GM21786 (cell line): Measurements from ENCODE around the gene OR8D2.

Experiments
- ATAC-seq: cut with Tn5 transposase; IDR thresholded peaks from one replicate; pipeline ENCODE4 v1.9.1; 2021; ENCODE audit not compliant: unreplicated experiment

Gene OR8D2, protein sequence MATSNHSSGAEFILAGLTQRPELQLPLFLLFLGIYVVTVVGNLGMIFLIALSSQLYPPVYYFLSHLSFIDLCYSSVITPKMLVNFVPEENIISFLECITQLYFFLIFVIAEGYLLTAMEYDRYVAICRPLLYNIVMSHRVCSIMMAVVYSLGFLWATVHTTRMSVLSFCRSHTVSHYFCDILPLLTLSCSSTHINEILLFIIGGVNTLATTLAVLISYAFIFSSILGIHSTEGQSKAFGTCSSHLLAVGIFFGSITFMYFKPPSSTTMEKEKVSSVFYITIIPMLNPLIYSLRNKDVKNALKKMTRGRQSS

DNA sequence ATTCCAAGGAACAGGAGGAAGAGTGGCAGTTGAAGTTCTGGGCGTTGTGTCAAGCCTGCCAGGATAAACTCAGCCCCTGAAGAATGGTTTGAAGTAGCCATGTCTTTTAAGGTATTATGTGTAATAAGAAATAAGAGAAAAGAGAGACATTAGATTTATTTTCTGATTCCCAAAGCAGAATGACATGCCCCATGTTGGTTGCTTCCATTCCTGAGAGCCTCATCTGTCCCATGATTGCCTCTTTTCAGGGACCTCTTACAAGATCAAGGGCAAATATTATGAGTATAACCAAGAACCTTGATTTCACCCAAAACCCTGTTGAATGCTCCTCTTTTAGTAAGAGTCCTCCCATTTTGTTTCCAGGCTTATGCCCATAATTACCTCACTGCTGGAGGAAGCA lies at the start of gene OR8D2:
TSS of gene OR8D2 (minus strand) at position 101 of the 400 bp plus-strand sequence. CDS start at position 101, 0 bp downstream.
- no peak for ATAC-seq

DNA sequence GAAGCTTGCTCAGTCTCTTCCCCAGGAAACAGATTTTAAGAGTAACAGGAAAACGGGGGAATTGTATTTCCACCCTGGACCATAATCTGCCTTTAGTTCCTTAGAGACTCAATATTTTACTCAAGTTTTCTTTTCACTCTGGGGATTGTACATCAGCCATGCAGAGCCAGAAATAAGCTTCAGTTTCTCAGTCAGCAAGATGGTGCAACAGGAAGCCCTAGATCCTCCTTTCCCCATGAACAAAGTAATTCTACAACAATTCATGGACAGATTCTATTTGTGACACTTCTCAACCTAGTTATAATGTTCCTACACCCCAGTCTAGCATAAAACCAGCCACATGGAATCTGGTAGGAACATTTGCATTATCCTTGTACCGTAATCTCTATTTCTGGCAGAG lies 39.6 kb upstream of the OR8D2 start:
- no peak for ATAC-seq

DNA sequence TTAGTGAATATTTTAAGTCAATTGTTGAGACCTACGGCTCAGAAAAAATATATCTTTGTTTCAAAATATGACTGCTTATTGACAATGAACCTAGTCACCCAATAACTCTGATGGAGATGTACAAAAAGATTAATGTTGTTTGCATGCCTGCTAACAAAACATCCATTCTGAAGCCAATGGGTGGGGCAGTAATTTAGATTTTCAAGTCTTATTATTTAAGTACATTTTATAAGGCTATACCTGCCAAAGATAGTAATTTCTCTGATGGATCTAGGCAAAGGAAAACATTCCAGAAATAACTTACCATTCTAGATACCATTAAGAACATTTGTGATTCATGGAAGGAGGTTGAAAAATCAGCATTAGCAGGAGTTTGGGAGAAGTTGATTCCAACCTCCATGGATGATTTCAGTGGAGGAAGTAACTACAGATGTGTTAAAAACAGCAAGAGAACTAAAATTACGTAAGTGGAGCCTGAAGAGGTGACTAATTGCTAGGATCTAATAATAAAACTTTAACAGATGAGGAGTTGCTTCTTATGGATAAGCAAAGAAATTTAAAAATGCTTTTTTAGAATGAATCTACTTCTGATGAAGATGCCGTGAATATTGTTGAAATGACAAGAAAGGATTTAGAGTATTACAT lies 26.4 kb upstream of the OR8D2 start:
- ATAC-seq, result no peak

DNA sequence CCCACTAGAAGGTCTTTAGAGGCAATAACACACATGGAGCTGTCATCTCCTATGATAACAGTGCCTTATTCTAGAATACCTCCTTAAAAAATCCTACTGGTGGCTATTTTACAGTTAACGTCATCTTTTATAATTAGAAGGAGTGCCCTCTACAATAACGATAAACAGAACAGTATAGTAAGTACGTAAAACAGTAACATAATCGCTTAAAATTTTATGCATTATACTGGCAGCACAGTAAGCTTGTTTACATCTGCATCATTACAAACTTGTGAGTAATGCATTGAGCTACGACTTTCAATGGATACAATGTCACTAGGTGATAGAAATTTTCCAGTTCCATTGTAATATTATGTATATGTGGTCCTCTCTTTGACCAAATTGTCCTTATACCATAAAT lies 24.3 kb upstream of the OR8D2 start:
- no peak for ATAC-seq

DNA sequence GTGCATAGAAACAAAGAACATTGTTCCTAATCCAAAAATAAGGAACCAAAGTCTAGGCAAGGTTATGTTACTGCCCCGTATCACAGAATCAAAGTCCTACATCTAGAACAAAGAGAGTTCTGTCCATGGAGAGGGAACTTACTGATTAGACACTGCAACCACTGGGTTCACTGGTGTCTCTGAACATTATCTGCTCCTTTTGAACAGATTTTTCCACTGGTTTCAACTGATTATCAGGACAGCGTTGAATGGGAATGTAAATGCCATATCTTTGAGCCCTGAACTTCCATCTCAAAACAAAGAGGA lies 20.1 kb upstream of the OR8D2 start:
- ATAC-seq, result no peak

DNA sequence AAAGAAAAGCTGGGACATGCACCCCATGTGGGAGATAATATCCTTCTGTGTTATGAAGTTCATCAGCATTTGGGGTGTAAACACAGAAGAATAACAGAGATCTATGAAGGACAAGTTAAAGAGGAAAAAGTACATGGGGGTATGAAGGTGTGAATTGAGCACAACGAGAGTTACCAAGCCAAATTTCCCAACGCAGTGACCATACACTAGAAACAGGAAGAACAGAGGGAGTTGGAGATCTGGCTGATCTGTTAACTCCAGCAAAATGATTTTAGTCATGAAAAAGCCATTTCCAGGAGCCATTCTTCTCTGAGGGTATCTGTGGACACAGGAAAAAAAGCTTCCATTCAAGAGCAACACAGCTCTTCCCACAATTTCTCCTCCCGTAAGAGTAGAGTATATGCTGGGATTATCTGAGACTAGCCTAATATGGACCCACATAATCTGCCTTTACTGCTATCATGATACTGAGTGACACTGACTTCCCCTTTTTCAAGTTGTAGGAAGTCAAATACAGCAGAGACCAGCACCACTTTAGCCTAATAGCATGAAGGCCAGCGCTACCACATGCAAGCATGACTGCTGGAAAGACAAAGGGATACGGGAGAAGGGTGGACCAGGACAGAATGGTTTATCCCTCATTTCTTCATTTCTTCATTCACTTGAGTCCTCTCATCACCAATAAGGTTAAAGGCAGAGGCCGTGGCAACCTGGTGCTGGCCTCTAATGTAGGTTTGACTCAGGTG lies 19.6 kb upstream of the OR8D2 start:
- no peak for ATAC-seq

DNA sequence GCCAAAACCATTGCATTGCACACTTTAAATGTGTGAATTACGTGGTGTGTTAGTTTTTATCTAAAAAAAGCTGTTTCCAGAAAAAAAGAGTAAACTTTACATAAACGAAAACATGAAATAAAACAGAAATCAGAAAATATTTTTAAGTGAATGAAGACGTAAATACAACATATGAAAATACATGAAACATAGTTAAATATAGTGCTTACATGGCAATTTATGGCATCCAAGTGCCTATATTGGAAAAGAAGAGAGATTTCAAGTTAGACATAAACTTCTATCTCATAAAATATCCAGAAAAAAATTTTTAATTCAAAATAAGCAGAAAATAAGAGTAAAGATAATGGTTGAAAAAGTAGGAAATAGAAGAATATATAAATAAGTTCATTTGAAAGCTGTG lies 11.9 kb upstream of the OR8D2 start:
- no peak for ATAC-seq

DNA sequence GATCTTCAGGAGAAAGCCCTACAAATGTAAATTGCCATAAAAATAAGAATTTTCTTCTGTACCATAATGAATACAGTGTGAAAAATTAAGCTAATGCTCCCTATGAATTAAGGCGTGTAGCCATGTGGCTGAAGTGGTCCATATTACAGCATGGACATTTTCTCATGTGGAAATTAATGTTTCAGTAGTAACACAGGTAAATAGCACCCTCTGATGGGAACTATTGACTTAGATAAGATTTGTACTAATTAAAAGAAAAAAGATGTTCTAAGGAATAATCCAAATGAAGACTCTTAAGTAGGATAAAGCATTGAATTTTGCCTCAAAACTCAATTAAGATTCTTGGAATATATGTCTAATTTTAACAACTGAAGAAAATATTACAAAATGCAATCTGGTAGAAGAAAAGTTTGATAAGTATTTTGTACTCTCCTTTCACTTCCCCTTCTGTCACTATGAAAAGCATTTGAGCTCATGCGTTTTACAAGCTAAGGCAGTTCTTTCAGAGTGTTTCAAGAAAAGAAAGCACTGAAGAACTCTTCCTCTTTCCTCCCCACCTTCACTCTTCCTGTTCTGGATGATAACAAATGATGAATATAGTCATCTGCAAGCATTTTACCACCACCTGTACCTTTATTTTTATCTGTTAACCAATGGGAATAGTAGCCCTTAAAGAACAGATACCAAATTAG lies 9.9 kb upstream of the OR8D2 start:
- peak; percentile 91 for ATAC-seq

DNA sequence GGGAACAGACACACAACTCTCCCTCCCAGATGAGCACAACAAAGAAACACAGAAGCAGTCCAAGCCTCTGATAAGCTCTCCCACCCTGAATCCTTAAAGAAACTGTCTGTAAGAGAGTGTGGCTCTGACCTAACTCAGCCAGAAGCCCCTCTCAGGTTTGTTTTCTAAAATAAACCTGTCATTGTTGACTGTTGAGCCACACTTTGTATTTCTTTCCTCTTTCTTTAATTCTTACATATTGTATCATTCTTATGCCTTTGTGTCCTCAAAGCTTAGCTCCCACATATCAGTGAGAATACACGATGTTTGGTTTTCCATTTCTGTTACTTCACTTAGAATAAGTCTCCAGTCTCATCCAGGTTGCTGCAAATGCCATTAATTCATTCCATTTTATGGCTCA lies 7.8 kb upstream of the OR8D2 start:
- no peak for ATAC-seq

DNA sequence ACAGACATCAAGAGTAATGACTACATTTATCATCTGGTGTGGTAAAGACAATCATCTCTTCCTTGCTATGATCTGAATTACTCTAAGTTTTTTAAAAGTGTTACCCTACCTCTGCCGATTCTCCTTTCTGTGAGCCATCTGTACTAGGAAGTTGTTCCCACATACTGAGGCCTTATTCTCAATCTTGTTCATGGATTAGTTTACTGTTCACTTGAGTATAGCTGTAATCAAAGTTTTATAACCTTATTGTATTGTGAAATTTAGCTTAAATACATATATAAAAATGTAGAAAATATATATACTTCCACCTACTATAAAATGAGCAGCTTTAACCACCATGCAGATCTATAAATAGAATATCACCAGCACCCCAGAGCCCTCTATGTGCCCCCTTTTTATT lies 2.4 kb upstream of the OR8D2 start:
- no peak for ATAC-seq

DNA sequence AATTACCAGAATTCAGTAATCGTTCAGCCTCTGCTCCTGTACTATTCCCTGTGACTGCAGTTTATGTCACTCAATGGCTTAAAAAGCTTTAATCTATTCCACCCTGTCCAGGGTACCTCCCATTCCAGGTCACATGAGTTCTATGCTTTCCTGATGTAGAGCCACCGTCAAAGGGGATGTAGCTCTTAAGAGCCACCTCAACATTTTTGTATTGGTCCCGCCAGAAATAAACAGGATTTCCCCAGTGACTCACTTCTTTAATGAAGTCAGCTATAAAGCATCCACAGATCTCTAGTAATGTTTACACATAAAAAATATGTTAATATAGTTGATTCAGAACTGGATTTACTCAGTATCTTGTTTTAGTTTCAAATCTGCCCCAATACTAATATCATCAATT lies 4.9 kb downstream of the OR8D2 start:
- no peak for ATAC-seq

DNA sequence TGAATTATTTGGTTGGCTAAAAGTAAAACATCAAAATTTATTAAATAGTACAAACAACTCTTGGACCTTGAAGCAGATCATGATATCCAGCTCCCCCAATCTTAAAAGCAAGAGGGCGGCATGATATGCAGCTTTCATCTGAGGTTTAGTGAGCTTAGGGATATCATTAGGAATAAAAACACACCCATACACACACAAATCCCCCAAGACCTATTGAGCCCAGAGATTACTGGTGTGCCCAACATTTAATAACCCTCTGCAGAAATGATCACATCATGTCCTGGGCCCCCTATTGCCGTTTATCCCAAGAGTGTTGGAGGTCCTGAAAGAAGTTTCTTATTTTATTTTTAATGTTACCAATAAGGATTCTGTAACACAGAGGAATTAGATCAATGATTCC lies 6.1 kb downstream of the OR8D2 start, which contains the start of gene OR8D1:
TSS of gene OR8D1 (minus strand) at position 101 of the 400 bp plus-strand sequence. CDS start 3,183 bp downstream, outside the sequence.
- ATAC-seq, result no peak

DNA sequence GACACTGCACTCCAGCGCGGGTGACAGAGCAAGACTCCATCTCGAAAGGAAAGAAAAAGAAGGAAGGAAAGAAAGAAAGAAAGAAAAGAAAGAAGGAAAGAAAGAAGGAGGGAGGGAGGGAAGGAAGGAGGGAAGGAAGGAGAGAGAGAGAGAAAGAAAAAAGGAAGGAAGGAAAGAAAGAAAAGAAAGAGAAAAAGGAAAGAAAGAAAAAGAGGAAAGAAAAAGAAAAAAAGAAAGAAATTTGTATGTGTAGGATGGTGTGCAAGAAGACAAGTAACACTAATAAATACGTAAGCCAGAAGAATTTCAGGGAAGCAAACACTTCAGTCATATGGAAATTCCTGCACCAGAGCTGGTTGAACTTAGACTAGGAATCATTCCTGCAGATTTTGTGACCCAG lies 6.9 kb downstream of the OR8D2 start:
- ATAC-seq, result no peak

DNA sequence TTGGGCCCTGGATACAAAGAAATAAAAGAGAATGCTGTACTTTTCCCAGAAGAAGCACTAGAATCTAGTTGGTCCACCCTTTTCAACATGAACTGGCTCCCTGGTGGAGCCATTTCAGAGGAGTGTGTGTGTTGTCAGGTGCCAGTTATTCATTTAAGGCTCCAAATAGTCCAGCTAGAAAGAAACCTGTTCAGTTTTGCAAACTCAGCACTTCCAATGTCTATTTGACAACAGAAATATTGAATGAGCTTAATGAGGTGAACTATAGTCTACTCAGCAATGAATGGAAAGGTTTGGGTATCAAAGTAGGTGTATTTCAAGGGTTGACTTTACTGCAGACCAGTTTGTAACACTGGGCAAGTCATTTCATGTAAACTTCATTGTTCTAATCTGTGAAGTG lies 8.3 kb downstream of the OR8D2 start:
- ATAC-seq, result no peak

DNA sequence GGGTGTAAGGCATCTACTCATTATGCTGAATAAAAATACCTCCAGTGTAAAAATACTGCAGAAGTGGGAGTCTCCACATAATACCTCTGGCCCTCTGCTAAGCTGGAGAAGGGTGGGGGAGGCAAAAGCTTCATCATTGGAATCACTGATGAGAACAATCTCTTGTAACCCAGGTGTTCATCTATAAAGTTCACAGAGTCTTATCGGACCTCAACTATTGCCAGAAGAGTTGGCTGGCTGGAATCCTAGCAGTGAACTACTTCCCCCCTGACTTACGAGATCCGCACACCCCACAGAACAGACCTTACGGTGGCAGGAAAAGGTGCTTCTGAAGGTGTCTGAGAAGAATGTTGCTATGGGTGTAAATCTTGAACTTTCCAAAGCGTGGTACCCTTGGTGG lies 8.7 kb downstream of the OR8D2 start:
- no peak for ATAC-seq

DNA sequence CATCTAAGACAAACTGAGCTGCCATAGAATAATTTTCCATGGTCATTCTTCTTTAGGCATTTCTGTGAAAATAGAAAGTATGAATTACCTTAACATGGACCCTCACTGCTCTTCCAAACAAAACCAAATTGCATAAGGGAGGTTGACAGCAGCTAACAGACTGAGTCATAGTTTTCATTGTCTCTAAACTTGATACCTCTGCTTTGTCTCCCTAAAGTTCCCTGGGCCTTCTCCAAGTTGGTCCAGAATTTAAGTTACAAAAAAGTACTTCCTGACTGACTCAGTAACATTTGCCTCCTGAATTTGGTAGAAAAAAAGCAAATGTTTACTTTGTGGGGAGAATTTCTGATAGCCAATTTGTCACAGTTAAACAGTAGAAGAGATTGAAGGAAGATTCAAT lies 9.3 kb downstream of the OR8D2 start:
- ATAC-seq, result no peak

DNA sequence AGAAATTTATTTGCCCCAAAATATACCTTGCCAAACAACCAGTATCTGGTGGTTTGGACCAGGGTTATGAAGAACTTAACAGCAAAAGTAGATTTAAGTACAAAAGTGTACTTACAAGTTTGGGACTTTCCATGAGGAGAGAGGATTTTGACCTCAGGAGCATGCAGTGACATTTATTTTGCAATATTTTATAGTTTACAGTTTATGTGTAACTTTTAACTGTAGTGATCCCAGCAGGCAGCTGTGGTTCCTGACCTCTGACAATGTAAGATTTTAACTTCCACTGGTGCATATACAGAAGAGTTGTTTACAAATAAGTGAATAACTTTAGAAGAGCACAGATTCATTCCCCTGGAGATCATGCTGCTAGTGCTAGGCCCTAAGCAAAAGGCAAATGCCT lies 12.9 kb downstream of the OR8D2 start:
- no peak for ATAC-seq

DNA sequence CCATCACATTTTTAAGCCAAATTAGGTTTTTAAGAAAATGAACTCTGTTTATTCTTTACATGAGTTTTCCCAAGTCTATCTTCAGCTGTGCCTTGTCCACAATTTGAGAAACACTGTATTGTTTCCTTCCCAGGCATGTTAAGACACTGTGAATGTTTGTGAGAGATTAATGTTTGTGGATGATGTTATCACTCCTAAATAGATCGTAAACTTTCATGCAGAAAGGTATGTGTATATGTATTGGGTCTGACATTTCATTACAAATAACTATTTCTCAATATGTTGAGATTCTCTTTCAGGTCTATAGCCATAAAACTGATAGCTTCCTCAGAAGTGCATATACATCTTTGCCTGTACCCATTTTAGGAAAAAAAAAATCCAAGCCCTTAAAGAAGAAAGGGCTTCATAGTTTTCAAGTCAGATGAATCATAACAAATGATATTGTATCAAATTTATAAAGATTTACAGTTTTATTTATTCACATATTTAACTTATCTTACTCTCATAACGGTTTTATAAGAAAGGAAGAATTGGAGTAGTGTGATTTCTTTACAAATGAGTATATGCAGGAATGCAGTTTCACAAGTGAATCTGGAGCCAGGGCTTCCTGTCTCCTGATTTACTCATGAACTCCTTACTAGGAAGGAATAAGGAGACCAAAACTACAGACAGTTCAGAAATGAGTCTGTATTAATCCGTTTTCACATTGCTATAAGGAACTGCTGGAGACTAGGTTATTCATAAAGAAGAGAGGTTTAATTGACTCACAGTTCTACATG lies 17.5 kb downstream of the OR8D2 start:
- ATAC-seq, result no peak

DNA sequence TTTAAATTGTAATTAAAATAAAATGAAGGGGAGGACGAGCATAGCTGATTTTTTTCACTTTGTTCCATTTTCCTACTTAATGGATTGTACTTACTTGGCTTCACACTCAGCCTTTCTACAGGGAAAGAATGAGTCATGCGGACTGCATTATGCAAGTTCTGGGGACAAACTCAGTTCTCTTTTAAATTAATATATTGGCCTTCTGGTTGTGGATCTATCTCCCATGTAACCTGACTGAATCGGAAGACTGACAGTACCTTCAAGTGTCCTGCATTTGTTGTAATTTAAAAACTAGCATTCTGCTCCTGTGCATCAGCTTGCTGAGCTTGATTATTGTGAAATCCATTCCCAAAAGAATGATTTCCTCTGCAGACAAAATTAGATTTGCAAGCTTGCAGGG lies 18.4 kb downstream of the OR8D2 start:
- no peak for ATAC-seq

DNA sequence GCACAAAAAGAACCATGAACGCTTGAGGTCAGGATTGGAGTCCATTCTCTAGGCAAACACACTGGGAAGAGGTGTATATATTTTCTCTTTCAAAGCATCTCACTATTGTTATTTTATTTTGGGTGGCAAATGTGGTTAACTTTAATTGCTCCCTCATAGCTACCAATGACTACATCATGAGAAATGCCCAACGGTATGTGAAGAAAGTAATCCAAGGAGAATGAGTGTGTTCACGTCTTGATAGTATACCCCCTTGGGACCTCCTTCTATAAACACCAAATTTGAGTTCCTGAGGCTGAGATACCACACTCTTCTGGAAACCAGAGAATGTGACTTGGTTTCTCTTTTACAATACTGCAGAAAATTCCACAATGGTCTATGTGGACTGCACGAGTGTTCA lies 22.1 kb downstream of the OR8D2 start:
- no peak for ATAC-seq

DNA sequence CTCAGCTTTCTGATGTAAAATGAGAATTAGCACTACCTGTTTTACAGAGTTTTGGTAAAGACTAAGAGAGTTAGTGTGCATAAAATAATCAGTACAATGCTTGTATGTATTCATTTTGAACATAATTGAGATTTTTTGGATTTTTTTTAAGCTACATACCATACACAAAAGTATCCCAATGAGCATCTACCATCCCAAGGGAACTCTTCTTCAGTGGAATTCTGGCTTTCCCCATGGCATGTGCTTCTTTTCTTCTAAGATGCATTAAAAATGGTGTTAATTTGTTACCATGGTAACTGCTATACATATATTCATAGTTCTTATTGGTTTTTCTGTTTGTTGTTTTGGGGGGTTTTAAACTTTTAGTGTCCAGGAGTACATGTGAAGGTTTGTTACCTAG lies 24.0 kb downstream of the OR8D2 start:
- ATAC-seq, result no peak
